HCT116 (cell line): Measurements from ENCODE around the gene USP33.

ENCODE experiments used
- CTCF ChIP-seq, 3 experiments: fragments of 200-600 bp in 1 of 3; sonication (generic) in 1 of 3; IDR thresholded peaks in 2 of 3; conservative IDR thresholded peaks in 1 of 3; 2 replicates each; pipeline ENCODE4 v1.5.1; 2012 to 2017; ENCODE audit warnings: low read depth in 2 of 3, low read length in 2 of 3, antibody characterized with exemption in 1 of 3, borderline replicate concordance in 1 of 3, control low read depth in 1 of 3, mild to moderate bottlenecking in 1 of 3, mixed read lengths in 1 of 3, mixed run types in 1 of 3, moderate library complexity in 1 of 3; ENCODE audit not compliant: insufficient read depth in 1 of 3
- EZH2 ChIP-seq: fragments of 200-600 bp; sonication (generic); IDR thresholded peaks from 2 replicates; pipeline ENCODE4 v1.6.1; 2017; ENCODE audit warnings: antibody characterized with exemption, mixed run types
- MAX ChIP-seq: IDR thresholded peaks from 2 replicates; pipeline ENCODE4 v1.6.1; 2012
- POLR2A ChIP-seq: IDR thresholded peaks from 2 replicates; pipeline ENCODE4 v1.7.0; 2011; ENCODE audit warnings: borderline replicate concordance; ENCODE audit not compliant: insufficient read depth, insufficient read length; ENCODE audit errors: extremely low read depth
- REST ChIP-seq: IDR thresholded peaks from 2 replicates; pipeline ENCODE4 v1.6.1; 2012; ENCODE audit warnings: low read depth
- SP1 ChIP-seq: IDR thresholded peaks from 2 replicates; pipeline ENCODE4 v1.6.1; 2012; ENCODE audit warnings: low read depth
- YY1 ChIP-seq: IDR thresholded peaks from 2 replicates; pipeline ENCODE4 v1.6.1; 2011; ENCODE audit warnings: low read length, low read depth, moderate library complexity, mild to moderate bottlenecking; ENCODE audit not compliant: insufficient replicate concordance; ENCODE audit errors: extremely low read depth

GRCh38 chr1:77706321-77706720 is 53.3 kb downstream of the USP33 start:
- no peak for TF ChIP-seq SP1
- no peak for TF ChIP-seq CTCF (IDR thresholded peaks at IDR 0.05 in 2 of 3, conservative IDR thresholded peaks at IDR 0.05 in 1 of 3; ENCODE audit: borderline replicate concordance in 1 of 3, insufficient read depth in 1 of 3, low read depth in 2 of 3, low read length in 2 of 3)
- no peak for TF ChIP-seq MAX
- TF ChIP-seq POLR2A: no peak
- TF ChIP-seq REST: no peak
- no peak for TF ChIP-seq YY1
- no peak for TF ChIP-seq EZH2
